Posterior cingulate gyrus (tissue), 11 donors: ENCODE results near the gene TMEM69.
"Not testable (repeated sequence)": the region's sequence is repeated elsewhere in the genome, so short reads cannot be mapped to it uniquely, and the experiment has no call there.

Experiments
- DNase-seq, 10 donors: peaks; one replicate each; pipeline versions ENCODE4 v3.0.0 to v3.0.0-alpha.2; 2020 to 2021; ENCODE audit warnings: mixed read lengths in 3 of 10
- intact Hi-C: fragments of 100-400 bp; cut with DNase I; formaldehyde crosslinking; loops from one replicate; pipeline ENCODE4 v1.15.1; 2023

TMEM69 gene

DNA sequence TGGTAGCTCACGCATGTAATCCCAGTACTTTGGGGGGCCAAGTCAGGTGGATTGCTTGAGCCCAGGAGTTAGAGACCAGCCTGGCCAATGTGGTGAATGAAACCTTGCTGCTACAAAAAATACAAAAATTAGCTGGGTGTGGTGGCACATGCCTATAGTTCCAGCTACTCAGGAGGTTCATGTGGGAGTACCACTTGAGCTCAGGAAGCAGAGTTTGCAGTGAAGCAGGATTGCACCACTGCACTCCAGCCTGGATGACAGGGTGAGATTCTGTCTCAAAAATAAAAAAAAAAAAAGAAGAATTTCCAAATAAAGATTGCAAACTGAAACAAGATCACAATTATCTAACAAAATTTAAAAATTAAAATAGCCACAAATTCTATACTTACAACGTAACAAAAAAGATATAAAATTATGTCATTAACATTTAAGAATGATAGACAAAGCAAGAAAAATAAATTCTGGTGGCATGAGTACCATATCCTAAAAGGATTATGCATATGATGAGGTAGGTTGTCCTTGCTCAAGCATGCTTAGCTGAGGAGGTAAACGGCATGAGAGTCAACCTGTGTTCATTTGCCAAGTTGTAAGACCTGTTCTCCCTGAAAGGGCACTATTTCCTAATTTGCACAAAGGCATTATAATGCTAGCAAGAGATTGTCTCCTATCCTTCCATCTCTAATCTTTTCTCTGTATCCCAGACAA lies 42.2 kb downstream of the TMEM69 start:
- DNase-seq: no peak

DNA sequence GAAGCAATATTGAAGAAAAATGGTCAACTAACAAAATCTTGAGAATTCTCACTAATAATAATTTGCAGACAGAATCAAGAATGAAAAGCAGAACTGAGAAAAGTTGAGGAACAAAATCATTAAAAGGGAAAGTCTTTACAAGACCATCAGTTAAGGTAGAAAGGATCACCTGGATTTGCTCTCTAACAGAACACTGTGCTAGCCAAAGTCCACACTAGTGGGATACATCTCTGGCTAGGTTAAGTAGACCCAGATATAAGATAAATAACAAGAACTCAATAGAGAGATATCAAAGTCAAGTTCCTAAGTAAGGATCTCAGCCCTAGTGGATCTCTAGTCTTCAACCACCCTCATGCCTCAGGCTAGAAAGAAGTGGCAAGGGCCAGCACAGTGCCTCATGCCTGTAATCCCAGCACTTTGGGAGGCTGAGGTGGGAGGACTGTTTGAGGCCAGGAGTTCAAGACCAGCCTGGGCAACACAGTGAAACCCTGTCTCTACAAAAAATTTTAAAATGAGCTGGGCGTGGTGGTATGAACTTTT lies 42.9 kb downstream of the TMEM69 start:
- DNase-seq: no peak
- intact Hi-C loops: no loop called here

More for the DNA sequence above, 42.2 kb downstream of the TMEM69 start:
- intact Hi-C loops: no loop called here

- no peak for DNase-seq
These were observed 51.2 kb downstream of the TMEM69 start for GRCh38 chr1:45739137-45739536.

GRCh38 chr1:45739641-45740156 lies 51.7 kb downstream of the TMEM69 start:
- DNase-seq, intact Hi-C loops: not testable (repeated sequence)

More at GRCh38 chr1:45739137-45739536, 51.2 kb downstream of the TMEM69 start:
- intact Hi-C loops: no loop called here
